ENCODE measurements around the gene COL2A1.

GRCh38 chr12:47989666-47990065, 14.6 kb downstream of the COL2A1 start:
- no peak for TF ChIP-seq POLR2A (IDR thresholded peaks at IDR 0.05)
- TF ChIP-seq CTCF (IDR thresholded peaks at IDR 0.05) = no peak
- TF ChIP-seq POLR2AphosphoS5 (IDR thresholded peaks at IDR 0.05) = no peak
- no peak for TF ChIP-seq EP300 (IDR thresholded peaks at IDR 0.05)

All from stomach (tissue), 4 donors.